DND-41 (cell line): Measurements from ENCODE around the gene MACROD2.

Experiments
- CTCF ChIP-seq: IDR thresholded peaks from 2 replicates; pipeline ENCODE4 v1.5.1; 2012; ENCODE audit warnings: borderline replicate concordance, low read length, moderate library complexity, mild to moderate bottlenecking; ENCODE audit not compliant: poor library complexity, severe bottlenecking; ENCODE audit errors: extremely low read depth
- EZH2 ChIP-seq: IDR thresholded peaks from 3 replicates; pipeline ENCODE4 v1.6.1; 2012; ENCODE audit warnings: borderline replicate concordance, low read depth, mild to moderate bottlenecking, moderate library complexity, low read length, inconsistent platforms; ENCODE audit not compliant: severe bottlenecking

- TF ChIP-seq CTCF (no peak), EZH2 (no peak)
Measured at GRCh38 chr20:16040742-16041141, 2045.4 kb downstream of the MACROD2 start.
